BLaER1 (cell line): ENCODE data around the gene FOXF1.
A peak's percentile ranks its signal among the peaks of the same experiment; 100 is the strongest.

Experiments
- H3K27ac ChIP-seq: shearing (Covaris generic); formaldehyde crosslinking; 2 replicates; pipeline ENCODE4 v1.8.1; 2022
- H3K27me3 ChIP-seq: shearing (Covaris generic); formaldehyde crosslinking; 2 replicates; pipeline ENCODE4 v1.8.1; 2022
- H3K36me3 ChIP-seq: shearing (Covaris generic); formaldehyde crosslinking; 2 replicates; pipeline ENCODE4 v1.8.1; 2022
- H3K4me1 ChIP-seq: shearing (Covaris generic); formaldehyde crosslinking; 2 replicates; pipeline ENCODE4 v1.8.1; 2022
- H3K4me2 ChIP-seq: shearing (Covaris generic); formaldehyde crosslinking; 2 replicates; pipeline ENCODE4 v1.8.1; 2022
- H3K4me3 ChIP-seq: shearing (Covaris generic); formaldehyde crosslinking; 2 replicates; pipeline ENCODE4 v1.8.1; 2022
- H3K9ac ChIP-seq: shearing (Covaris generic); formaldehyde crosslinking; 2 replicates; pipeline ENCODE4 v1.8.1; 2022
- H3K9me3 ChIP-seq: shearing (Covaris generic); formaldehyde crosslinking; 2 replicates; pipeline ENCODE4 v1.8.1; 2022
- H4K20me1 ChIP-seq: shearing (Covaris generic); formaldehyde crosslinking; 2 replicates; pipeline ENCODE4 v1.8.1; 2022
- Cebpa-rat ChIP-seq: shearing (Covaris generic); IDR thresholded peaks from 2 replicates; pipeline ENCODE4 v1.8.1; 2022

Gene FOXF1

DNA sequence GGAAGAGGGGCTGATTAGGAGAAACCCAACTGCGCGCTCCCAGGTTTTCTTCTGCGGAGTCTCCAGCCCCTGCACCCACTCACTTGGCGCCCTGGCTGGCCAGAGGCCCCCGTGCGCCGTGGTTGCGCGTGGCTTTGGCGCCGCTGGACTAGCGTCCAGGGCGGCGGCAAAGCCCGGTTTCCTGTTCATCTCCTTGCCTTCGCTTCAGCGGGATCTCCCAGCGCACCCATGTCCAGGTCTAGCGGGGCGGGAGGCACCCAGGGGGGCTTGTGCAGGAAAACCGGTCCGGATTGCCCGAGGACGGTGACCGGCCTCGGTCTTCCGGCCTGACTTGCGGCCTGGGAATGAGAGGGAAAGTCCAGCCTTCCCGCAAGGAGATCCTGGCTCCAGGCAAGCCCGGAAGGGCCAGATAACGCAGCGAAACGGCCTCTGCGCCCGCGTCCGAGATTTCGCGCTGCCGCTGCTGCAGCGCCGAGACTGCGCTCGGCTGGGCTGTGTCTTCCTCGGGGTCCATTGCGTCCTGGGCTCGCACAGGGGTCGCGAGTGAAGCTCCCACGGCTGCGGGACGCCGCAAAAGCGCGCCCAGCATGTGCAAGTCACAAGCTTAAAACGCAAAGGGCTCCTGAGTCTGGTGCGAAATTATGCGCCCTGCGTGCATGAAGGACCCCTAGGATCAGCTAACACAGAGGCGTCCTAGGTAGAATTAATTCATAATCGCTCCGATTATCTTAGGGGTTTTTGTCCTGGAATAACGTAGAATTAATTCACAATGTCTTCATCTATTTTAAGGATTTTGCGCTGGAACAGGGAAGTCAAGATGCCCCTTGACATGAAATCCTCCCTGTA lies 5.7 kb downstream of the FOXF1 start:
- no peak overlapping the region for H3K4me2 ChIP-seq
- H3K9ac ChIP-seq: no peak overlapping the region
- H3K27me3 ChIP-seq: peaks cover 88% of the 10 kb centered on the region
- no peaks in the 10 kb centered on the region; the same call in 1 of the 2 replicates for H3K9me3 ChIP-seq
- no peak overlapping the region for H3K27ac ChIP-seq
- TF ChIP-seq Cebpa-rat: no peak
- H3K36me3 ChIP-seq: no peaks in the 10 kb centered on the region
- no peak overlapping the region for H3K4me3 ChIP-seq
- peaks cover 16% of the 10 kb centered on the region for H3K4me1 ChIP-seq
- peaks cover 90% of the 10 kb centered on the region for H4K20me1 ChIP-seq

- Histone ChIP-seq H3K36me3 (no peaks in the 10 kb centered on the region), H3K9ac (no peak overlapping the region), H3K27me3 (peaks cover 82% of the 10 kb centered on the region), H4K20me1 (peaks cover 84% of the 10 kb centered on the region), H3K9me3 (no peaks in the 10 kb centered on the region; the same call in 1 of the 2 replicates), H3K4me2 (no peak overlapping the region), H3K4me1 (peaks cover 22% of the 10 kb centered on the region), H3K4me3 (no peak overlapping the region), H3K27ac (no peak overlapping the region)
- TF ChIP-seq Cebpa-rat: no peak
Observed at GRCh38 chr16:86516623-86517003, 6.3 kb downstream of the FOXF1 start.

- Histone ChIP-seq H4K20me1 (peaks cover 79% of the 10 kb centered on the region), H3K27me3 (peaks cover 77% of the 10 kb centered on the region), H3K9ac (no peak overlapping the region), H3K4me3 (no peak overlapping the region), H3K36me3 (no peaks in the 10 kb centered on the region), H3K9me3 (no peaks in the 10 kb centered on the region; the same call in 1 of the 2 replicates), H3K4me2 (no peak overlapping the region), H3K27ac (no peak overlapping the region), H3K4me1 (peaks cover 26% of the 10 kb centered on the region)
- no peak for TF ChIP-seq Cebpa-rat
Observed at GRCh38 chr16:86517033-86517432, 6.7 kb downstream of the FOXF1 start.

DNA sequence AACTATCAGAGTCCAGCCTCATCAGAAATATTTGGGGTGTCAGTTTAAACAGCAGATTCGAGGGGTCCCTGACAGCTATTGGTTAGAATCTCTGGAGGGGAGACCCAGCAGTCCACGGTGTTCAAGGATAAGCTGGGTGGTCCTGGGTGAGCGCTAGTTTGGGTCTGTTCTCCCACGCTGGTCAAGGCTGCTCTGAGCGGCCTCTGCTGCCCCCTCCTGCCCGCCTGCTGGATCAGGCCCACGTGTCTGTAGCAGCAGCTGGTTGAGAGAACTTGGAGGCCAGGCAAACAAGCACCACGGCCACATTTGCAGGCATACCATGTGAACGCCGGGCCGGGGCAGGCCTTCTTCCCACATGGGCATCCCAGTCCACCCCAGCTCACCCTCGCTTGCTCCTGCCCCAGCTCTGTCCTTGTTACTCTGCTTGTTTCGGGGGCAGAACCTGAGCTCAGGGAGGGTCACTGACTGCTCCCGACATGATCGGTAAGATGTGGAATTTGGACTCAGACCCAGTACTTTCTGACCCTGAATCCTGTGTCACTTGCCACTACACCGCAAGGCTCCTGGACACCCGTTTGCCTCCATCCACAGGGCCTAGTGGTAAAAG lies 7.4 kb downstream of the FOXF1 start:
- peaks cover 70% of the 10 kb centered on the region for H3K27me3 ChIP-seq
- H3K4me3 ChIP-seq: no peak overlapping the region
- no peak overlapping the region for H3K9ac ChIP-seq
- H3K36me3 ChIP-seq: no peaks in the 10 kb centered on the region
- H3K4me2 ChIP-seq: no peak overlapping the region
- H4K20me1 ChIP-seq: peaks cover 72% of the 10 kb centered on the region
- no peak for TF ChIP-seq Cebpa-rat
- H3K9me3 ChIP-seq: no peaks in the 10 kb centered on the region; the same call in 1 of the 2 replicates
- peaks cover 30% of the 10 kb centered on the region for H3K4me1 ChIP-seq
- no peak overlapping the region for H3K27ac ChIP-seq

DNA sequence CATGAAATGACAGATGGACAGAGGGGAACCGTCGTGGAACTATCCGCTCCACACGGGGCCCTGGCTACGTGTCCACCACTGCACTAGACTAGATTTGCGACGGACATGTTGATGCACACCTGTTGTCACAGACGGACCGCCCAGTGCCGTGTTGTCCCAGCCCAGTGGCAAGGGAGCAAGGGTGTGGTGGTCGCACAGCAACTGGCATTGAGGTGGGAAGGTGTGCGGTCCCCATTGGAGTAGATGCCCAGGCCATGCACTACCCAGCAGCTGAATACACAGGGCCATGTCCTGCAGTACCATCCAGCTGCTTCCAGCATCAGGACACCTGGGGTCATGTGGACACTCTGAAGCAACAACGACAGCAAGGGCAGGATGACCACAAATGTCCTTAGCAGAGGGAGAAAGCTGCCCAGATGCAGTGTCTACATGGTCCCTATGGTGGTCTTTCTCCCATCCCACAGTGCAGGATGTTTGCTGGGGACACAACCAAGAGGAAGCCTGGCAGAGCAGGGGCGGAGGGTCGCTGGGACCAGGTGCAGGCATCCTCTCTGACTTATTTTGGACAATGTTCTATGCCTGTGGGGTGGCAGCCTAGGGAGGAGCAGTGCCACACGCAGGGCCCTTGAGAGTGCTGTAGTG lies 8.8 kb downstream of the FOXF1 start:
- H3K36me3 ChIP-seq: no peaks in the 10 kb centered on the region
- H3K9me3 ChIP-seq: no peaks in the 10 kb centered on the region; the same call in 1 of the 2 replicates
- peaks cover 58% of the 10 kb centered on the region for H4K20me1 ChIP-seq
- H3K4me2 ChIP-seq: no peak overlapping the region
- H3K4me1 ChIP-seq: peaks cover 30% of the 10 kb centered on the region
- H3K27me3 ChIP-seq: peaks cover 56% of the 10 kb centered on the region
- no peak overlapping the region for H3K4me3 ChIP-seq
- H3K27ac ChIP-seq: no peak overlapping the region
- no peak overlapping the region for H3K9ac ChIP-seq
- TF ChIP-seq Cebpa-rat: no peak

DNA sequence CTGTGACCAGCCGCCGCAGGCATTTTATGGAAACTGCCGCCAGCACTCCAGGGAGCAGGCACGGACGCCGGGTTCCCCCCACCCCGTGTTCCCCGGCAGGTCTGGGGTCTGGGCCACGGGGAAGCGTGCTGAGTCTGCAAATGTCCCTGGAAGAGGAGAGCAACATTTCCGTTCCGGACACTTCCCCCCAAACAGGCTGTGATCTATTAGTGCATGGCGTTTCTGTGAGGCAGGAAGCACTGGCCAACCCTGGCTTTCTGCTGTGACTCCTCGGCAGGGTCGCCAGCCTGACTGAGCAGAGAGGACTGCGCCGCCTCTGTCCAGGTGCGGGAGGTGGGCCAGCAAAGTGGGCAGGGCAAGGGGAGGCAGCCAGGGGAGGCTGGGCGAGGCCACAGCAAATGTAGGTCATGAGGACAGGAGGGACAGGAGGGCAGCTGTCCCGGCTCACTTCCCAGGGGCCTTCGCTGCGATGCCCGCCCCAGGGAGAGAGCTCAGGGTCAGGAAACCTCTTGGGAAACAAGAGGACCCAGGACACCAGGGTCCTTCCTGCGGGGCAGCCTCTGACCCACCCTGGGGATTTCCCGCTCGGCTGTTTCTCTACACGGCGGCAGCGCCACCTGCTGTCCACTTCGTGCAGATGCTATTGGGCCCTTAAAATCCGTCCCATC lies 9.5 kb downstream of the FOXF1 start:
- no peak overlapping the region for H3K27ac ChIP-seq
- H3K4me3 ChIP-seq: no peak overlapping the region
- no peak for TF ChIP-seq Cebpa-rat

DNA sequence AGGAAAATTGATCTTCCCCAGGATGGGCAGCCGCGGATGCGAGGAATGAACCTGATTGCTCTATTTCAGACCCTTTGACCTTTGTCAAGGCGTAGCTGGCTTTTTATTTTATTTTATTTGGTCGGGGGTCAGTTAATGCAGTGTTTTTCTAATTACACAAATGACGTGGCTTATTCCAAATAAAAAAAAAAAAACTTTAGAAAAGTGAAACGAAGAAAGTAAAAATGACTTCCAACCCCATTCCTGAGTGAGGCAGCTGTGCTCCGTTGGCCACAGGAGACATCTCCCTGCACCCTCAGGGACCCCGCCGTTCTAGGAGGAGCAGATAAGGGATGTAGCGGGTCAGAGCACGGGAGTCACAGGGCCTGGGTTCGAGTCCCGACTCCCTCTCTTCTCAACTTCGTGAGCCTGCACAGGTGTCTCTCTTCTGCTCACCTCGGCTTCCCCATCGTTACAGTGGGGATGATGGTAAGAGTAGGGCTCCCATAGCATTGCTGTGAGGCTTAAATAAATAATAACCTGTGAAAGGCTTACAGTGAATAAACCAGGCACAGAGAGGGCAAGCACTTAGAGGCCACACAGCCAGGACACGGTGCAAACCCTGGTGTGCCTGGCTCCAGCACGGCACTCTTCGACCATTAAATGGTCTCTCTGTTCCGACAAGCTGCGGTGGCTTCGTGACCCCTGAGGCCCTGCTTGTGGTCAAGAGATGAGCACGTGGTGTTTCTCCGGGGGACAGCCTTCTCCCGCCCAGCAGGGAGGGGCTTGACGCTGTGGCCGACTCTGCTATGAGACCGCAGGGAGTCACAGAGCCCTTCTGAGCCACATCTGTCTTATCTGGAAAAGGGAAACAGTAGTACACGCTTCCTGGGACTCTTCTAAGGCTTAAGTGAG lies 10.2 kb downstream of the FOXF1 start:
- H3K9me3 ChIP-seq: no peaks in the 10 kb centered on the region; the same call in 1 of the 2 replicates
- peaks cover 44% of the 10 kb centered on the region for H4K20me1 ChIP-seq
- H3K27ac ChIP-seq: no peak overlapping the region
- peak overlapping the region; percentile 6; the same call in 1 of the 2 replicates for H3K9ac ChIP-seq
- peaks cover 42% of the 10 kb centered on the region for H3K27me3 ChIP-seq
- peak overlapping the region; percentile 70 for H3K4me2 ChIP-seq
- peaks cover 30% of the 10 kb centered on the region for H3K4me1 ChIP-seq
- no peaks in the 10 kb centered on the region for H3K36me3 ChIP-seq
- TF ChIP-seq Cebpa-rat: no peak
- no peak overlapping the region for H3K4me3 ChIP-seq

More for the DNA sequence above, 9.5 kb downstream of the FOXF1 start:
- Histone ChIP-seq H3K27me3 (peaks cover 50% of the 10 kb centered on the region), H3K4me1 (peaks cover 30% of the 10 kb centered on the region), H3K9me3 (no peaks in the 10 kb centered on the region; the same call in 1 of the 2 replicates), H3K4me2 (peak overlapping the region; percentile 70), H3K36me3 (no peaks in the 10 kb centered on the region), H3K9ac (no peak overlapping the region), H4K20me1 (peaks cover 52% of the 10 kb centered on the region)

DNA sequence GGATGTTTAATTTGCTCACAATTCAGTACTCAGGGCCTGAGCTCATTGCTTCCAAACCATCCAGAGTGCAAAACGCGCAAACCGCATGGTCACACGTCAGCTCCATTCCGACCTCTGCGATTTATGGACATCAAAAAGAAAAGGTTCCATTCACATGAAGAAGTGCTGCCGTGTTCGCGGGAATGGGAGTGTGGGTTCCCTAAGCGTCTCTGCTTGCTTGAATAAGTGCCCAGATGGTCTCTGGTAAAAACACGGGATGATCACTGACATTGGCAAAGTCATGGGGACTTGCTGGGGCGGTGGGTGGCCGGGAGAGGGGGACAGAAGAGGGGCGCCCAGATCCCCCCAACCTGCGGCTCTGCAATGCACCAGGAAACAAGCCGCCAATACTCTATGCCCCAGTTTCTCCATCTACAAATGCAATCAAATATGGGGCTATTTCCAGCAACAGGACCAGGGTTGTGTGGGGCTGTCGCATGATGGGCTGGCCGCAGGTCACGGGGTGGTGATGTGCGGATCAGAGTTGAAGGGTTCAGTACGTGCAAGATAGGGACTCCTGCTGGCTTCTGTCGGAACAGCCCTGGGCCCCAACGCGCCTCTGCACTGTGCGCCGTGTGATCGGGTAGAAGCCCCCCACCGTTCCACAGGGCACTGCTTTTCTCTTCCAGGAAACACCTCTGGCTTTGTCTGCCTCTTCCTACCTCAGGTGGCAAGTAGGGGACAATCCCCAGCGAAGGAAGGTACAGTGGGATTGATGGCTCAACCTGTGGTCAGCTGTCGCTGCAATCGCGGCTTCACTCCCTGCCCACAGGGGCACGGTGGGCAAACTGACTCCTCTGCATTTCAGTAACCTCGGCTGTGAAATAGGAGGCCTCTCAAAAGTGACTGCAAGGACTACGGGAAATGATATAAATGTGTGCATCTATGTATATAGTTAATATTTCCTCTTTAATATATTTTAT lies 11.2 kb downstream of the FOXF1 start:
- no peaks in the 10 kb centered on the region for H3K36me3 ChIP-seq
- no peaks in the 10 kb centered on the region for H3K9me3 ChIP-seq
- no peak for TF ChIP-seq Cebpa-rat
- H3K27ac ChIP-seq: no peak overlapping the region
- H3K27me3 ChIP-seq: peaks cover 33% of the 10 kb centered on the region
- no peak overlapping the region for H3K4me3 ChIP-seq
- peaks cover 35% of the 10 kb centered on the region for H4K20me1 ChIP-seq
- H3K4me1 ChIP-seq: peaks cover 30% of the 10 kb centered on the region
- H3K9ac ChIP-seq: peak overlapping the region; percentile 6; the same call in 1 of the 2 replicates
- peak overlapping the region; percentile 70 for H3K4me2 ChIP-seq
